ENCODE data around the gene LILRB2.
"Not testable (repeated sequence)": the region's sequence is repeated elsewhere in the genome, so short reads cannot be mapped to it uniquely, and the experiment has no call there.

The LILRB2 gene

GRCh38 chr19:54239491-54240371 lies 41.2 kb downstream of the LILRB2 start:
- DNase-seq, result not testable (repeated sequence)

- DNase-seq, result no peak
Measured at GRCh38 chr19:54233941-54234340, 47.0 kb downstream of the LILRB2 start.

DNA sequence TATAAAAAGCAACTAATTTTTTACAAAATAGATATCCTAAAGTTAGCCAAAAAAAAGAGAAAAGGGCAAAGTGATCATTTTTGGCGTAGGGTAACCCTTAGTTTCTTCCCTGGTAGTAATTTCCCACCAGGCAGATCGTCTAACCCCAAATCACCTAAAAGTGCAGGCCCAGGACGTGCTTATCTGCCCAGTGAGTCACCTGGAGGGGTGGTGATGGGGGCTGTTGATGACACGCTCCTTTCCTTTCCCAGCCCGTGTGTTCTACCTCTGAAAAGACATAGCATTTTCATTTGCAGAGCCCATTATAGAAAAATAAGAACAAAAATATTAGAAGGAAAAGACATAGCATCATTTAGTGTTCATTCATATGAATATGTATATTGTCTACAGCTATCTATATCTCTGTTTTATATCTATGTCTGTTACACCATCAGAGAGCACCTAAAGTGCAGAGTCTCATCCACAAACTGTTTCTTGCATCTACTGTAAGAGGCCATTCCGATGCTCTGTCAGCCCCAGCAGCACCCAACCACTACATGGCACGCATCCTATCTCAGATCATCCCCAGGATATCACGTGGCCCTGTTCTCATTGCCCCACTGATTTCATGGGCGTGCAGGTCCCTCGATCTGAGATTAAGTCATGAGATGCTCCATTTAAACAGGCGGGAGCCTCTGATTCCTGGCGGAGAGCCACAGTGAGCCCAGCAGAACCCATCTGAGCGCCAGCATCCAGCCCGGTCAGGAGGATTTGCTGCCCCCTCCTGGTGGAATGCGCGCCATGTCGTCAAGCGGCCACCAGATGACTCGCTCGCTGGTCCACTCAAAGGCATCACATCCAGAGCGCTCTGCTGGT lies 49.6 kb downstream of the LILRB2 start:
- peak; percentile 87 for DNase-seq

- no peak for DNase-seq
Measured at GRCh38 chr19:54230031-54230430, 50.9 kb downstream of the LILRB2 start.

GRCh38 chr19:54229146-54229545 lies 51.8 kb downstream of the LILRB2 start:
- no peak for DNase-seq

DNA sequence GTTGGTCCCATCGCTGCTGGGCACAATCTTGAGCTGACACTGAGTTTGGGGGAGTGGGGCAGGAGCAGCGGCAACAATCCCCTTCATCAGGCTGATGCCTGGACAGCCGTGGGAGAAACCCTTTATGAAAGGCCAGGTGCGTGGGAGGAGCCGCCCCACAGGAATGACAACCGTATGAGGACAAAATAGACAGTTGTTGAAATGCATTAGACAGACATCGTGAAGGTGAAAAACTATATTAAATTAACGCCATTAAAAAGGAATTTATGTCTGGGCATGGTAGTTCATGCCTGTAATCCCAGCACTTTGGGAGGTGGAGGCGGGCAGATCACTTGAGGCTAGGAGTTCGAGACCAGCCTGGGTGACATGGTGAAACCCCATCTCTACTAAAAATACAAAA lies 56.3 kb downstream of the LILRB2 start:
- DNase-seq, result not testable (repeated sequence)

GRCh38 chr19:54223937-54224281 lies 57.0 kb downstream of the LILRB2 start:
- DNase-seq, result not testable (repeated sequence)

Measured in NCI-H82 (cell line).